RWPE2 (cell line): ENCODE results near the gene UAP1L1.

ENCODE experiments used
- ATAC-seq: fragments of 200-7000 bp; cut with Tn5 transposase; 3 replicates; pipeline ENCODE4 v1.9.1; 2021; ENCODE audit warnings: low read depth
- DNase-seq: peaks from one replicate; pipeline ENCODE4 v3.0.0-alpha.2; 2020; ENCODE audit warnings: low spot score
- H3K27ac ChIP-seq: fragments of 450-650 bp; 2 replicates; pipeline ENCODE4 v1.5.1; 2017; ENCODE audit warnings: mild to moderate bottlenecking; ENCODE audit not compliant: poor library complexity, severe bottlenecking
- H3K27me3 ChIP-seq: fragments of 250-450 bp; sonication (Bioruptor Pico); 2 replicates; pipeline ENCODE4 v1.5.1; 2021; ENCODE audit warnings: mild to moderate bottlenecking, moderate library complexity; ENCODE audit not compliant: insufficient read depth, poor library complexity, severe bottlenecking
- H3K36me3 ChIP-seq: fragments of 250-450 bp; sonication (Bioruptor Pico); 2 replicates; pipeline ENCODE4 v1.5.1; 2020; ENCODE audit warnings: low read depth, mild to moderate bottlenecking, moderate library complexity
- H3K4me1 ChIP-seq: fragments of 250-450 bp; sonication (Bioruptor Pico); 2 replicates; pipeline ENCODE4 v1.5.1; 2021; ENCODE audit warnings: mild to moderate bottlenecking, moderate library complexity; ENCODE audit not compliant: insufficient read depth, poor library complexity, severe bottlenecking
- H3K4me3 ChIP-seq: fragments of 250-450 bp; sonication (Bioruptor Pico); 2 replicates; pipeline ENCODE4 v1.5.1; 2021; ENCODE audit warnings: mild to moderate bottlenecking, moderate library complexity; ENCODE audit not compliant: severe bottlenecking
- H3K9me3 ChIP-seq: fragments of 250-450 bp; sonication (Bioruptor Pico); 2 replicates; pipeline ENCODE4 v1.5.1; 2021; ENCODE audit warnings: mild to moderate bottlenecking, moderate library complexity; ENCODE audit not compliant: severe bottlenecking
- TF ChIP-seq, protein P1 (sequence below): fragments of 450-650 bp; IDR thresholded peaks from one replicate; pipeline ENCODE4 v1.5.1; 2017; ENCODE audit warnings: mild to moderate bottlenecking, moderate library complexity; ENCODE audit not compliant: poor library complexity, severe bottlenecking

Gene UAP1L1

DNA sequence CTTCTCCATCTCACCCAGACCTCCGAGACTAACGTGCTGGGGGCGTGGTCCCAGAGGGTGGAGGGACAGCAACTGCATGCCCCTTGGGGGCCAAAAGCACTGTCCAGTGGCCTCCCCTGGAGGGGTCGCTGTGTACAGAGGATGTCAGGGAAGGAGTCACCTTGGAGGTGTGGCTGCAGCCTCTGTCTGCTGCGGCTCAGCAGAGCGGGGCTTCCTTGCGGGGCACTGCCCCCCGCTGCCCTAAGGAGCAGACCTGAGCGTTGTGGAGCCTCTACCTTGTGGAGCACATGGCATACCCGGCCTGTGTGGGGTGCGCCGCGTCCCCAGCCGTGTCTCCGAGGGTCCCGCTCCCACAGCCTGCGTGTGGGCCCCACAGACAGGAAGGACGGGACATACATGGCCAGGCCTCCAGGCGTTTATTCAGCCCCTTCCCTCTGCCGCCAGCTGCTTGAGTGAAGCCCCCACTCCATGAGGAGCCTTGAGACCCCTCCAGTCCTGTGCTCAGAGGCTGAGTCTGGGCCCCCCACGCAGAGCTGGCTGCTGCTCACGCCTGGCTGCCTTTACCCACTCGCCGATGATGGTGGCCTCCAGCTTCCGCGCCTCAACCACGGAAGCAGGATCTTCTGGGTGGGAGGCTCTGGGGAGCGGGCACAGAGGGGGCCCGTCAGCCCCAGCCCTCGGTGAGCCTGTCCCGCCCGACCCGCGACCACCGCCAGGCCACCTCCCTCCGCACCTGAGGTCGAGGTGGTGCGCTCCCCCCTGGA, 33.0 kb downstream of the UAP1L1 start:
- H3K27ac ChIP-seq = no peak overlapping the region
- H3K27me3 ChIP-seq = no peaks in the 10 kb centered on the region
- H3K4me1 ChIP-seq = no peaks in the 10 kb centered on the region
- no peak for DNase-seq
- no peaks in the 10 kb centered on the region for H3K9me3 ChIP-seq
- no peak overlapping the region for H3K4me3 ChIP-seq
- H3K36me3 ChIP-seq = peaks cover 27% of the 10 kb centered on the region
- ATAC-seq = no peak
- TF ChIP-seq, protein P1, sequence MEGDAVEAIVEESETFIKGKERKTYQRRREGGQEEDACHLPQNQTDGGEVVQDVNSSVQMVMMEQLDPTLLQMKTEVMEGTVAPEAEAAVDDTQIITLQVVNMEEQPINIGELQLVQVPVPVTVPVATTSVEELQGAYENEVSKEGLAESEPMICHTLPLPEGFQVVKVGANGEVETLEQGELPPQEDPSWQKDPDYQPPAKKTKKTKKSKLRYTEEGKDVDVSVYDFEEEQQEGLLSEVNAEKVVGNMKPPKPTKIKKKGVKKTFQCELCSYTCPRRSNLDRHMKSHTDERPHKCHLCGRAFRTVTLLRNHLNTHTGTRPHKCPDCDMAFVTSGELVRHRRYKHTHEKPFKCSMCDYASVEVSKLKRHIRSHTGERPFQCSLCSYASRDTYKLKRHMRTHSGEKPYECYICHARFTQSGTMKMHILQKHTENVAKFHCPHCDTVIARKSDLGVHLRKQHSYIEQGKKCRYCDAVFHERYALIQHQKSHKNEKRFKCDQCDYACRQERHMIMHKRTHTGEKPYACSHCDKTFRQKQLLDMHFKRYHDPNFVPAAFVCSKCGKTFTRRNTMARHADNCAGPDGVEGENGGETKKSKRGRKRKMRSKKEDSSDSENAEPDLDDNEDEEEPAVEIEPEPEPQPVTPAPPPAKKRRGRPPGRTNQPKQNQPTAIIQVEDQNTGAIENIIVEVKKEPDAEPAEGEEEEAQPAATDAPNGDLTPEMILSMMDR = no peak

DNA sequence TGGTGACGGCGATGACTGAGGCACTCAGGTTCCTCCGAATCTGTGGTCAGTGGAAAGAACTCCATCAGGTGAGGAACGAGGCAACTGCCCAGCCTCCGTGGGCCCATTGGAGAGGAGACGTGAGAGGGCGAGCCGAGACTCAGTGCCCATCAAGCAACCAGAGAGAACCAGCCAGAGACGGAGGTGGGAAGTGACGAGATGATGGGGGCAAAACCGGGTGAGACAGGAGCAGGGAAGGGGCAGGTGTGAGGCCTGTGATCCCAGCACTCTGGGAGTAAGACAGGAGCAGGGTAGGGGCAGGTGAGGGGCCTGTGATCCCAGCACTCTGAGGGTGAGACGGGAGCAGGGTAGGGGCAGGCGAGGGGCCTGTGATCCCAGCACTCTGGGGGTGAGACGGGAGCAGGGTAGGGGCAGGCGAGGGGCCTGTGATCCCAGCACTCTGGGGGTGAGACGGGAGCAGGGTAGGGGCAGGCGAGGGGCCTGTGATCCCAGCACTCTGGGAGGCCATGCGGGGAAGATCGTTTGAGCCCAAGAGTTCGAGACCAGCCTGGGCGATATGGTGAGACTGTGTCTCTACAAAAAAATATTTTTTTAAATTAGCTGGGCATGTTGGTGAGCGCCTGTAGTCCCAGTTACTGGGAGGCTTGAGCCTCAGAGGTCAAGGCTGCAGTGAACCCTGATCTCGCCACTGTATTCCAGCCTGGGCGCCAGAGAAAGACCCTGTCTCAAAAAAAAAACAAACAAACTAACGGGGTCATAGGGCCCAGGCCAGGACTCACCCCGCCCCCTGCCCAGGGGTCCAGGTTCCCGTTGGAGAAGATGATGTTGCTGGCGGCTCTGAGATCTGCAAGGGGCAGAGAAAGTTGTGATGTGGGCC, 33.8 kb downstream of the UAP1L1 start:
- peaks cover 22% of the 10 kb centered on the region; the same call in 1 of the 2 replicates for H3K36me3 ChIP-seq
- TF ChIP-seq, protein P1 = no peak

GRCh38 chr9:137111788-137112563, 34.7 kb downstream of the UAP1L1 start:
- no peaks in the 10 kb centered on the region for H3K9me3 ChIP-seq
- DNase-seq = no peak
- no peak overlapping the region for H3K27ac ChIP-seq
- TF ChIP-seq, protein P1 = no peak
- H3K27me3 ChIP-seq = no peaks in the 10 kb centered on the region
- ATAC-seq = no peak
- H3K4me3 ChIP-seq = no peak overlapping the region
- H3K4me1 ChIP-seq = no peaks in the 10 kb centered on the region
- peaks cover 22% of the 10 kb centered on the region; the same call in 1 of the 2 replicates for H3K36me3 ChIP-seq

More for the DNA sequence above, 33.8 kb downstream of the UAP1L1 start:
- DNase-seq = no peak
- no peak for ATAC-seq
- Histone ChIP-seq H3K4me3 (no peak overlapping the region), H3K9me3 (no peaks in the 10 kb centered on the region), H3K27me3 (no peaks in the 10 kb centered on the region), H3K27ac (no peak overlapping the region), H3K4me1 (no peaks in the 10 kb centered on the region)

DNA sequence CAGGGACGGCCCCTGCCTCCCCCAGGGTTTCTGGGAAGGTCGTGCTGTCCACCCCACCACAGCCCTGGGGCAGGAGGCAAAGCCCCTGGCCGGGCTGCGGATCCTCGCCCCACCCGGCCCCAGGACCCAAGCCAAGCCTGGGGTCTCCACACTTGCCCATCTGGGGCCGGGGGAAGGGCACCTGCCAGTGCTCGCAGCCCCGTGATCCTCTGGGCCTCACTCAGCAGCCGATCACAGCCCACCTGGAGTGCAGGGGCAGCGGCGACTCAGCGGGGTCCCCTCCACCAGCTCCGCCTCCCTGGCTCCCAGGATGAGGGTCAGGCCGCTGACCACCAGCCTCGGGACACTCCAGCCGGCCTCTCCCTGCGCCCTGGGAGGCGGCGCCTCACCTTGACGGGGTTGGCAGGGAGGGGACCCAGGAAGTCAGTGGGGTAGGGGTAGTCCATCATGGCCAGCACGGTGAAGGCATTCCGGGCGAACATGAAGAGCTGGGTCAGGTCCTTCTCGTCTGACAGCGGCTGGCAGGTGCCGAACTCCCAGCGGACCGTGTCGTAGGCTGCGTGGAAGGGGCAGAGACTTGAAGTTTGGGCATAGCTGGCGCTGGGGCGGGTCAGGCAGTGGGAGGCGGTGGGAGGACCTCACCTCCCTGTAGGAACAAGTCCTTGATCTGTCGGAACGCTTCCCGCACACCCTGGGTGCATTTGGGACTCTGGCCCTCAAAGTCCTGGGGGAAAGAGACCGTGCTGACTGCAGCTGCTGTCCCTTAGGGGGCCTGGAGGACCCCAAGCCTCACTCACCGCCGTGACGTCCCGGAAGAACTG, 35.5 kb downstream of the UAP1L1 start:
- peaks cover 16% of the 10 kb centered on the region; the same call in 1 of the 2 replicates for H3K36me3 ChIP-seq
- H3K4me3 ChIP-seq = no peak overlapping the region
- H3K27me3 ChIP-seq = no peaks in the 10 kb centered on the region
- no peaks in the 10 kb centered on the region for H3K4me1 ChIP-seq
- H3K27ac ChIP-seq = no peak overlapping the region
- no peak for DNase-seq
- no peak for ATAC-seq
- TF ChIP-seq, protein P1 = no peak
- H3K9me3 ChIP-seq = no peaks in the 10 kb centered on the region
